SU-DHL-6 (cell line): ENCODE measurements around the gene POLR2F.

Experiments
- CTCF ChIP-seq: fragments of 200-600 bp; sonication (generic); IDR thresholded peaks from one replicate; pipeline ENCODE4 v1.5.1; 2017; ENCODE audit warnings: antibody characterized with exemption, mild to moderate bottlenecking, low read length, moderate library complexity; ENCODE audit not compliant: insufficient read depth, poor library complexity, severe bottlenecking
- EZH2phosphoT487 ChIP-seq: fragments of 200-600 bp; sonication (generic), shearing (Covaris generic); conservative IDR thresholded peaks from 2 replicates; pipeline ENCODE4 v1.6.1; 2018; ENCODE audit warnings: mild to moderate bottlenecking, antibody characterized with exemption, low read length, moderate library complexity, mixed read lengths

- TF ChIP-seq CTCF (no peak), EZH2phosphoT487 (no peak)
Observed at GRCh38 chr22:38009000-38009806, 55.7 kb downstream of the POLR2F start.
